SK-N-DZ (cell line): ENCODE data around the gene NDOR1.

Experiments used
- DNase-seq: peaks from one replicate; pipeline ENCODE4 v3.0.0-alpha.2; 2015; ENCODE audit warnings: low spot score

NDOR1 gene

GRCh38 chr9:137198902-137199283 lies 6.6 kb upstream of the NDOR1 start:
- DNase-seq: no peak

- DNase-seq: no peak
Measured at GRCh38 chr9:137199411-137200121, 5.9 kb upstream of the NDOR1 start.

GRCh38 chr9:137200311-137201204 lies 4.9 kb upstream of the NDOR1 start, which contains the start of gene TPRN:
Gene TPRN, minus strand, starts transcription at chr9:137200741. Its CDS starts 30 bp downstream, at chr9:137200711.
- DNase-seq: peak; percentile 100

GRCh38 chr9:137201205-137201868 lies 4.2 kb upstream of the NDOR1 start:
- no peak for DNase-seq

GRCh38 chr9:137202966-137203365 lies 2.5 kb upstream of the NDOR1 start:
- no peak for DNase-seq

- DNase-seq: no peak
Measured at GRCh38 chr9:137204731-137205125, 772 bp upstream of the NDOR1 start.

- DNase-seq: no peak
Measured at GRCh38 chr9:137206602-137207001, 1.1 kb downstream of the NDOR1 start.

- no peak for DNase-seq
Measured at GRCh38 chr9:137211532-137211931, 6.0 kb downstream of the NDOR1 start.

- DNase-seq: no peak
Measured at GRCh38 chr9:137212520-137212919, 7.0 kb downstream of the NDOR1 start.

GRCh38 chr9:137213160-137214060 lies 7.9 kb downstream of the NDOR1 start:
- no peak for DNase-seq

GRCh38 chr9:137214620-137215019 lies 9.1 kb downstream of the NDOR1 start:
- no peak for DNase-seq

GRCh38 chr9:137215196-137215986 lies 9.9 kb downstream of the NDOR1 start:
- DNase-seq: no peak

GRCh38 chr9:137216188-137216965 lies 10.9 kb downstream of the NDOR1 start:
- no peak for DNase-seq

- no peak for DNase-seq
Measured at GRCh38 chr9:137217276-137218211, 12.0 kb downstream of the NDOR1 start.

GRCh38 chr9:137218212-137218753 lies 12.8 kb downstream of the NDOR1 start:
- DNase-seq: no peak

- DNase-seq: no peak
Measured at GRCh38 chr9:137218754-137219271, 13.3 kb downstream of the NDOR1 start.

- no peak for DNase-seq
Measured at GRCh38 chr9:137219757-137220316, 14.3 kb downstream of the NDOR1 start.
